ENCODE results near the gene GPR18. TPM values are rescaled to one million over a fixed set of nuclear protein-coding genes. Genes with fewer than 3 reads are reported as not detected.

The GPR18 gene
- total and polyA plus RNA-seq, 2 of the 13 experiments (the other 11 are each of a cell fraction or from before 2014, with no cell fraction given): not detected

- no peak overlapping the region for H3K27ac ChIP-seq (ENCODE audit: extremely low read length, insufficient read depth, low read length)
- intact Hi-C loops (cut with micrococcal nuclease; ENCODE audit: unreplicated experiment): no loop called here
- H3K36me3 ChIP-seq (replicated peaks in 1 of 2; ENCODE audit: control insufficient read depth in 1 of 2, insufficient read depth in 2 of 2, low read length in 2 of 2): peaks cover 0 to 15% of the 10 kb centered on the region in 2 experiments; a peak in 3 of 5 replicates
- WGBS (ENCODE audit: low lambda C conversion rate): 91% methylated on average over 15 of the region's 20 CpGs
- H3K4me2 ChIP-seq (ENCODE audit: low read depth, low read length): no peak overlapping the region
- in situ Hi-C loops (cut with HindIII; ENCODE audit: extremely low pct_ligation_motif_present, low pct_unique_long_range_greater_than_20kb): no loop called here
- H4K20me1 ChIP-seq (ENCODE audit: insufficient read depth, low read length): peaks cover 3% of the 10 kb centered on the region
- H3K4me1 ChIP-seq (ENCODE audit: insufficient read depth, low read length): no peaks in the 10 kb centered on the region
- CTCF ChIA-PET (ENCODE audit: low intra/inter-chr PET ratio, low total read pairs): no interaction called here
- no peak overlapping the region for H3K4me3 ChIP-seq (replicated peaks in 1 of 3; ENCODE audit: insufficient read depth in 1 of 3, low read depth in 2 of 3, low read length in 3 of 3)
- H2AFZ ChIP-seq (ENCODE audit: low read length): no peak overlapping the region
- TF ChIP-seq KDM6A (CRISPR knock-in tag; IDR thresholded peaks at IDR 0.05; ENCODE audit: low read depth): no peak
- no peaks in the 10 kb centered on the region for H3K9me3 ChIP-seq (ENCODE audit: low read length)
- peaks cover 81% of the 10 kb centered on the region for H3K79me2 ChIP-seq (ENCODE audit: insufficient read depth, low read length)
- no peak for ATAC-seq
- H3K27me3 ChIP-seq (ENCODE audit: control insufficient read depth in 1 of 2, insufficient read depth in 2 of 2, low read length in 2 of 2): no peaks in the 10 kb centered on the region
- no TSS peak for BruUV-seq (replicated peaks)
- no peak overlapping the region for H3K9ac ChIP-seq (ENCODE audit: insufficient read depth, low read depth, low read length)
- DNase-seq (ENCODE audit: low spot score): no peak
- no peak for FAIRE-seq
- POLR2A ChIA-PET: interaction anchor here (1.1 kb wide), 1 partner anchor 16 kb away, joined by 4 read pairs; no protein-coding TSS in a partner anchor
Observed at GRCh38 chr13:99217461-99218110, 40.6 kb downstream of the GPR18 start.

- peaks cover 1 to 12% of the 10 kb centered on the region in 2 experiments; a peak in 3 of 5 replicates for H3K36me3 ChIP-seq (replicated peaks in 1 of 2; ENCODE audit: control insufficient read depth in 1 of 2, insufficient read depth in 2 of 2, low read length in 2 of 2)
- ChIA-PET CTCF (ENCODE audit: low intra/inter-chr PET ratio, low total read pairs) (no interaction called here), POLR2A (interaction anchor here (1.9 kb wide), 1 partner anchor 15 kb away, joined by 4 read pairs; the partner anchor contains the start of gene UBAC2)
- H3K9me3 ChIP-seq (ENCODE audit: low read length): no peaks in the 10 kb centered on the region
- no peak overlapping the region for H3K9ac ChIP-seq (ENCODE audit: insufficient read depth, low read depth, low read length)
- intact Hi-C loops (cut with micrococcal nuclease; ENCODE audit: unreplicated experiment): no loop called here
- no peak overlapping the region for H2AFZ ChIP-seq (ENCODE audit: low read length)
- H4K20me1 ChIP-seq (ENCODE audit: insufficient read depth, low read length): peaks cover 16% of the 10 kb centered on the region; the same call in 1 of the 2 replicates
- no peak overlapping the region for H3K4me2 ChIP-seq (ENCODE audit: low read depth, low read length)
- no TSS peak for BruUV-seq (replicated peaks)
- in situ Hi-C loops (cut with HindIII; ENCODE audit: extremely low pct_ligation_motif_present, low pct_unique_long_range_greater_than_20kb): no loop called here
- peaks cover 78% of the 10 kb centered on the region for H3K79me2 ChIP-seq (ENCODE audit: insufficient read depth, low read length)
- no peak for TF ChIP-seq ZNF407 (CRISPR knock-in tag; IDR thresholded peaks at IDR 0.05; ENCODE audit: not compliant biosample characterization)
- no peak overlapping the region for H3K27ac ChIP-seq (ENCODE audit: extremely low read length, insufficient read depth, low read length)
- H3K4me1 ChIP-seq (ENCODE audit: insufficient read depth, low read length): no peaks in the 10 kb centered on the region
- no peak for DNase-seq (ENCODE audit: low spot score)
- no peak for ATAC-seq
- H3K4me3 ChIP-seq (replicated peaks in 1 of 3; ENCODE audit: insufficient read depth in 1 of 3, low read depth in 2 of 3, low read length in 3 of 3): no peak overlapping the region
- H3K27me3 ChIP-seq (ENCODE audit: control insufficient read depth in 1 of 2, insufficient read depth in 2 of 2, low read length in 2 of 2): no peaks in the 10 kb centered on the region
- no peak for FAIRE-seq
- WGBS (ENCODE audit: low lambda C conversion rate): over 99% methylated on average over 15 of the region's 15 CpGs
Observed at GRCh38 chr13:99215184-99215830, 42.9 kb downstream of the GPR18 start.
